HK-2 (cell line): ENCODE measurements around the gene U2AF2.
"Not testable (repeated sequence)": the region's sequence is repeated elsewhere in the genome, so short reads cannot be mapped to it uniquely, and the experiment has no call there.

Source experiments
- DNase-seq: peaks from one replicate; pipeline ENCODE4 v3.0.0-alpha.2; 2018; ENCODE audit not compliant: unreplicated experiment

Gene U2AF2

GRCh38 chr19:55712804-55713631 is 58.2 kb downstream of the U2AF2 start:
- DNase-seq = no peak

GRCh38 chr19:55716531-55716930 is 61.7 kb downstream of the U2AF2 start:
- no peak for DNase-seq

DNA sequence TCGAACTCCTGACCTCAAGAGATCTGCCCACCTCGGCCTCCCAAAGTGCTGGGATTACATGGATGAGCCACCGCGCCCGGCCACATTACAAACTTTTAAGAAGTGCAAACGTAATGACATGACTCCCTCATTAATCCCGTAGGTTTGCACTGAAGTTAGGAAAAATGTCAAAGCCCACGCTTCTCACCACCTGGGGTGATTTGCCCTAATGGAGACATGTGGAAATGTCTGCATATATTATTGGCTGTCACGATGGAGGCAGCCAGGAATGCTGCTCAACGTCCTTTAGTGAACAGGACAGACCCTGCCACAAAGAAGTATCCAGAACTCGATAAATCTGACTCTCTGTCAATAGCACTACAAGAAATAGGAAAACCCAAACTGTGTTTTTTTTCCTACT is 62.4 kb downstream of the U2AF2 start:
- DNase-seq = no peak

DNA sequence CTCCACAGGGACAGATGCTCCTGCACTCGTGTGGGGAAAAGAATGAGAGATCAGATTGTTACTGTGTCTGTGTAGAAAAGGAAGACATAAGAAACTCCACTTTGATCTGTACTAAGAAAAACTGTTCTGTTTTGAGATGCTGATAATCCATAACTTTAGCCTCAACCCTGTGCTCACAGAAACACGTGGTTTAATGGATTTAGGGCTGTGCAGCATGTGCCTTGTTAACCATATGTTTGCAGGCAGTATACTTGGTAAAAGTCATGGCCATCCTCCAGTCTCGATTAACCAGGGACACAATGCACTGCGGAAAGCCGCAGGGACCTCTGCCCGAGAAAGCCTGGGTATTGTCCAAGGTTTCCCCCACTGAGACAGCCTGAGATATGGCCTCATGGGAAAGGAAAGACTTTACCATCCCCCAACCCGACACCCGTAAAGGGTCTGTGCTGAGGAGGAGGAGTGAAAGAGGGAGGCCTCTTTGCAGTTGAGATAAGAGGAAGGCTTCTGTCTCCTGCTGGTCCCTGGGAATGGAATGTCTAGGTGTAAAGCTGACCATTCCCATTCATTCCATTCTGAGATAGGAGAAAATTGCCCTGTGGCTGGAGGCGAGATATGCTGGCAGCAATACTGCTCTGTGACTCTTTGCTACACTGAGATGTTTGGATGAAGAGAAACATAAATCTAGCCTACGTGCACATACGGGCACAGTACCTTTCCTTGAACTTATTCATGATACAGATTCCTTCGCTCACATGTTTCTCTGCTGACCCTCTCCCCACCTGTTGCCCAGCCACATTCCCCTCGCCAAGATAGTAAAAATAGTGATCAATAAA is 63.3 kb downstream of the U2AF2 start:
- not testable (repeated sequence) for DNase-seq

DNA sequence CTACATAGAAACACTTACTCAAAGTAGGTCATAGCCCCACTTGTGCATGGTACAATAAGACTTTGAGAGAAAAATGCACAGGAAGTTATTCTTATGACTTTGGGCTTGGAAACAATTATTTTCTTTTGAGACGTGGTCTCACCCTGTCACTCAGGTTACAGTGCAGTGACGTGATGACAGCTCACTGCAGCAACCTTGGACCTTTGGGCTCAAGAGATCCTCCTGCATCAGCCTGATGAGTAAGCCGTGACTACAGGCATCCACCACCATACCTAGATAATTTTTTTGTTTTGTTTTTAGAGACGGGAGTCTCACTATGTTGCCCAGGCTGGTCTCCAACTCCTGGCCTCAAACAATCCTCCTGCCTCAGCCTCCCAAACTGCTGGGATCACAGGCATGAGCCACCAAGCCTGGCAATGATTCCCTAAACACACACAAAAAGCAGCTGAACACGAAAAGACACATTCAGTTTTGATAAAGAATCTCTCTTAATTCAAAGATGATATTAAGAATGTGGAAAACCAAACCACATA is 65.4 kb downstream of the U2AF2 start:
- DNase-seq = no peak

- no peak for DNase-seq
Observed at GRCh38 chr19:55720801-55721200, 66.0 kb downstream of the U2AF2 start.

- no peak for DNase-seq
Observed at GRCh38 chr19:55723491-55723890, 68.7 kb downstream of the U2AF2 start.
